GM19035 (cell line): ENCODE data around the gene FAM110D.

Source experiments
- ATAC-seq: cut with Tn5 transposase; IDR thresholded peaks from one replicate; pipeline ENCODE4 v1.9.1; 2021; ENCODE audit not compliant: unreplicated experiment

Gene FAM110D

DNA sequence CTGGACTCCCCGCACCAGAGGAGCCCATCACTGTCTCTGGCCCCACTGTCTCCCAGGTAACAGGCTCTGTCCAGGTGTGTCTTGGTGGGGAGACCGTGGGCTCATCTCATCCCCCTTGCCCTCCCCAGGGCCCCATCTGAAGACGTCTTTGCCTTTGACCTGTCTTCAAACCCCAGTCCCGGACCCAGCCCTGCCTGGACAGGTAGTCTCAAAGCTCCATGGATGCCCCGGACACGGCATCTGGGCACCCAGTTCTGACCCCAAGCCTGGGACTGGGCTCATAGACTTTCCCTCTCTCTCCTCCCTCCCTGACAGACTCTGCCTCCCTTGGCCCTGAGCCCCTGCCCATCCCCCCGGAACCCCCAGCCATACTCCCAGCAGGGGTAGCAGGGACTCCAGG lies 25.2 kb downstream of the FAM110D start:
- ATAC-seq: no peak

DNA sequence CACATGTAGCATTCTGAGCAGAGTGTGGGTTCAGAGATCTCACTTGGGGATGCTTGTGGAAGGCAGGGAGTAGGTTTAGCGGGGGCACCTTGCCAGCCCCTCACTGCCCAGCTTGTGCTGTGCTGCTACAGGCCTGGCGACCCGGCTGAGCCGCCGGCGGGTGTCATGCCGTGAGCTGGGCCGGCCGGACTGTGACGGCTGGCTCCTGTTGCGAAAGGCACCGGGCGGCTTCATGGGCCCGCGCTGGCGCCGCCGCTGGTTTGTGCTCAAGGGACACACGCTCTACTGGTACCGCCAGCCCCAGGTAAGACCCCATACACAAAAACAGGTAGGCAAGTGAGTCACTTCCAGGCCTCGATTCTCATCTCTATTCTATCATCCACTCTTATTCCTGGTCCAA lies 26.0 kb downstream of the FAM110D start:
- no peak for ATAC-seq

DNA sequence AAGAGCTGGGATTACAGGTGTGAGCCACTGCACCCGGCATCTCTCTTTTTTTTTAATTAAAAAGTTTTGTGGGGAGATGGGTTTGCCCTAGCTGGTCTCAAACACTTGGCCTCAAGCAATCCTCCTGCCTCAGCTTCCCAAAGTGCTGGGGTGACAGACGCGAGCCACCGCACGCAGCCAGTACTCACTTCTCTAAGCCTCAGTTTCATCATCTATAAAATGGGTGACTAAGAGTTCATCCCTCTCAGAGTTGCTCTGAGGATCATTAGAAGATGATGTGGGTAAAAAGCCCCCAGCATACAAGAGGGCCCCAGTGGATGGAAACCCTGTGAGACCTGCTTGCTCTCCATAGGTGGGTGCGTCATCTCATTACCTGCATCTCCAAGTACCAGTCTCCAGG lies 29.0 kb downstream of the FAM110D start:
- no peak for ATAC-seq

DNA sequence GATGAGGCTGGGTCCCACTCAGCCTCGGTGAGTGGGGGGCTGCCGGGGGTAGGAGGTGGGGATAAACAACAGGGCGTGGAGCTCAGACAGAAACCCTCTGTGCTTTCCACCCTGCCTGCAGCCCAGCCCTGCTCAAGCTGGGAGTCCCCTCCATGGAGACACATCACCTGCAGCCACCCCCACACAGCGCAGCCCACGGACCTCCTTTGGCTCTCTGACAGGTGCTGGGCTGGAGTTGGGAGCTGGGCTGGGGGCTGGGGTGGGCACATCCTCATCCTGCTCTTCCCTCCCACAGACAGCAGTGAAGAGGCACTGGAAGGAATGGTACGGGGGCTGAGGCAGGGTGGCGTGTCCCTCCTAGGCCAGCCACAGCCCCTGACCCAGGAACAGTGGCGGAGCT lies 29.6 kb downstream of the FAM110D start:
- no peak for ATAC-seq

DNA sequence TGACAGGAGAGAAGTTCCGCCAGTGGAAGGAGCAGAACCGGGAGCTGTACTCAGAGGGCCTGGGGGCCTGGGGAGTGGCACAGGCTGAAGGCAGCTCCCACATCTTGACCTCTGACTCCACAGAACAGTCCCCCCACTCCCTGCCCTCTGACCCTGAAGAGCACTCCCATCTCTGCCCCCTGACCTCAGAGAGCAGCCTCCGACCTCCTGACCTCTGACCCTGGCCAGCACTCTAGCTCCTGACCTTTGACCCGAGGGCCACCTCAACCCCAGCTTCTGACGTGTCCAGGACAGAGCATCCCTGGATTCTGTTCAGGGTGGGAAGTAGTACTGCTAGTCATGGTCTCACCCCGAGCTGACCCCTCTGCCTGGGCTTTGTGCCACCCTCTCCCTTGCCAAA lies 30.5 kb downstream of the FAM110D start:
- no peak for ATAC-seq

DNA sequence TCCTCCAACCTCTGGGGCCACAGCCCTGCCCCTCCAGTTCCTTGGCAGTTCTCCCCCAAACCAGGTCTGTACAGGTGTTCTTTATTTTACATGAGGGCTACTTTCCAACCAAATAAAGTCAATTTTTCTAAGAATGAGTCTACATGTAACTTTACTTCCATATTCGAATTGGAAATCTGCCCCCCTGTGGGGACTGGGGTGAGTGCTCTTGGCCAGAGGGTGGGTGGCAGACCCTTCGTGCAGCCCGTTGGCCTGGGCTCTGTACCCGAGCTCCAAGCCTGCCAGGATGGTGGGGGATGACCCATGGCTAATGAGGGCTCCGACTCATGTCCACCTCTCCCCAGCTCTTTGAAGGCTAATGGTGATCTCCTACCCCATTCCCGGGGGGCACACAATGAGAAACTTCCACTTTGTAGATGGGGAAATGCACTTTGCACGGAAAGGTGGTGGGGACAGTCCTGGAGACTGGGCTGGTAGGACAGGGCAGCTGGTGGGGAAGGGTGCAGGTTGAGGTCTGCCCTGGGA lies 30.9 kb downstream of the FAM110D start:
- no peak for ATAC-seq

DNA sequence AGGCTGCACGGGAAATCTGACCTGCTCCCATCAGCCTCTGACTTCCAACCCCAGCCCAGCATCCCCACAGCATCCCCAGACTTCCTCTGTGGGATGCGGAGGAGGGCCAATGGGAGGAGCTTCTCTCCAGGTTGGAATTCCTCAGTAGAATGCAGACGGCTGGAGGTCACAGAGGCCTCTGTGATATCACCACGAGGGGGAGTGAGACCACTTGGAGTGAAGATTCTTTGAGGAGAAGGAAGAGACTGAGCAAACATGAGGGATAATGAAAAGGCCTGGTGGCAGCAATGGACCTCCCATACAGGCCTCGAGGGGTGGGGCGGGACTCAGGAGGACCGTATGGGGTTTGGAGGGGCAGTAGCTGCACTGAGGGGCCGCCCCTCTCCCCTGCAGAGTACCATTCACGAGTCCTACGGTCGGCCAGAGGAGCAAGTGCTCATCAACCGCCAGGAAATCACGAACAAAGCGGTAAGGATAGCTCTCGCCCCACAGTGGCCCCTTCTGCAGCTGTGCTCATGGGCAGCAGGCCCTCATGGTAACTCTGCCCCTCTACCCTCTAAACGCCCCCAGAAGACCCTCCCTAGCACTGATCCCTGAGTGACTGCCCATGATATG lies 31.6 kb downstream of the FAM110D start, which contains the start of gene CATSPER4:
CATSPER4 (plus strand) TSS at position 230 of the 615 bp plus-strand sequence; CDS start at position 256, 26 bp downstream.
- no peak for ATAC-seq

DNA sequence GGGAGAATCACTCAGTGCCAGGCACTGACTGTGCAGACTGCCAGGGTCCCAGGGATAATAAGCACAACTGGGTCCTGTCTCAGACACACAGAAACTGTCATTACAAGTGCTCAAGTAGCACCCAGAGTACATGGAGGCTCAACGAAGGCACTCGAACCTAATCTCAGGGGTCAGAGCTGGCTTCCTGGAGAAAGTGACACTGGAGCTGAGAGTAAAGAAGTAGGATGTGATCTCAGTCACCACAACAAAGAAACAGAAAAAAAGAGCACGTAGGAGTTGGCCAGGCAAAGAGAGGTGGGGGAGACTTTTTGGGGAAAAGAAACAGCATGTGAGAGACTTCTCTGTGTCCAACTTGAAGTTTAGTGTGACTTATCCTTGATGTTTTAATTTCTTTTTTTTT lies 32.9 kb downstream of the FAM110D start:
- no peak for ATAC-seq

DNA sequence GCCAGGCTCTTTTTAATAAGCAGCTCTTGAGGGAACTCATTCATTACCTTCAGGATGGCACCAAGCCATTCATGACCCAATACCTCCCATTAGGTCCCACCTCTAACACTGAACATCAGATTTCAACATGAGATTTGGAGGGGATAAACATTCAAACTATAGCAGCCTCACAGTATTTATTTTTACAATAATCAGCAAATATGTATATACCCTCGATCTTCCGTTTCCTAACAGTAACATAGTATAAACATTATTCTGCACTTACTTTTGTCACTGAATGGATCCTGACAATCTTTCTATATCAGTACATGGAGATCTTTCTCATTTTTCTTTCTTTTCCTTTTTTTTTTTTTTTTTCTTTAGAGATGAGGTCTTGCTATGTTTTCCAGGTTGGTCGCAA lies 36.9 kb downstream of the FAM110D start:
- no peak for ATAC-seq

DNA sequence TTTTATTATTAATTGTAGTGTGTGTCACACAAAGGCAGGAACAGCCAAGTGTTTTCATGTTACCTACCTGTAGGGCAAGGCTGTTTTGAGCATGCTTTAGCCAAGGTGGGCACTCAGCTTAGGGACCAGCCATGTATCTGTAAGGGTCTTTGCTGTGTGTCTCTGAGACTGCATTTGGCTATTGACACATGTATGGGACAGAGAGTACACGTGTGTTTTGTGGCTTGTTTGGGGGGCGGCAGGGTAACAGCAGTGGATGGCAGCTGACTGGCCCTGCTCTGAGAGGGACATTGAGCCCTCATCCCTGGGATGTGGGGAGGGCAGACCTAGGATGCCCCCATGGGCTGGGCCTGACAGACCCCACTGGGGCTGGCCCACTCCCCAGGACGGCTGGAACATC lies 38.4 kb downstream of the FAM110D start:
- ATAC-seq: no peak

DNA sequence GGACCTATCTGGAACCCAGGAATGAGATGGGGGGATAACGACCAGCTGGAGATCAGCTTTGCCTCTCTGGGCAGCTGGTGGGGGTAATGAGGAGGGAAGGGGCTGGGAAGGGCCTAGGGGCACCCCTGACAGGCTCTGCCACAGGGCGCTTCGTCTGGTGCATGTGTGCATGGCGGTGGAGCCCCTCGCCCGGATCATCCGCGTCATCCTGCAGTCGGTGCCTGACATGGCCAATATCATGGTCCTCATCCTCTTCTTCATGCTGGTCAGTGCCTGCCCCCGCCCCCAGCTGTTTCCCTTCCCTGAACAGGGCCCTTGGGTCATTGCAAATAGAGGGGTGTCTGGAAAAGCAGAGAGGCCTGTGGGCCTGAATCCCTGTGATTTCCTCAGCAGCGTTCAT lies 38.9 kb downstream of the FAM110D start:
- no peak for ATAC-seq

DNA sequence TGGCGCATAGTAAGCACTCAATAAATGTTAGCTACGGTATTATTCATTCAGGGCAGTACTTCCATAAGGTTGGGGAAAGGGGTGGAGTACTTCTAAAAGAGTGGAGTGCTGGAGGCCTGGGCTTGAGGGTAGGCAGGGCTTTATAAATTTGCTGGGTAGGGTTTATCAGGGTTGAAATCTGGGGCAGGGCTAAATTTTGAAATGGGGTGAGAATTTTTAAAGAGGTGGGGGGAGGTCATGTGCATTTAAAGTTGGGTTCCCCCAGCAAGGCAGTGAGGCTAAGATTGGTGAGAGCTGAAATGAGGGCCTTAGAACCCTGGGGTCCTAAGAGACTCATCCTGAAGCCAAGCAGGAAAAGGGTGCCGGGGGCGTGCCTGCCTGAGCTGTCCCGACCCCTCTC lies 41.5 kb downstream of the FAM110D start:
- ATAC-seq: no peak

DNA sequence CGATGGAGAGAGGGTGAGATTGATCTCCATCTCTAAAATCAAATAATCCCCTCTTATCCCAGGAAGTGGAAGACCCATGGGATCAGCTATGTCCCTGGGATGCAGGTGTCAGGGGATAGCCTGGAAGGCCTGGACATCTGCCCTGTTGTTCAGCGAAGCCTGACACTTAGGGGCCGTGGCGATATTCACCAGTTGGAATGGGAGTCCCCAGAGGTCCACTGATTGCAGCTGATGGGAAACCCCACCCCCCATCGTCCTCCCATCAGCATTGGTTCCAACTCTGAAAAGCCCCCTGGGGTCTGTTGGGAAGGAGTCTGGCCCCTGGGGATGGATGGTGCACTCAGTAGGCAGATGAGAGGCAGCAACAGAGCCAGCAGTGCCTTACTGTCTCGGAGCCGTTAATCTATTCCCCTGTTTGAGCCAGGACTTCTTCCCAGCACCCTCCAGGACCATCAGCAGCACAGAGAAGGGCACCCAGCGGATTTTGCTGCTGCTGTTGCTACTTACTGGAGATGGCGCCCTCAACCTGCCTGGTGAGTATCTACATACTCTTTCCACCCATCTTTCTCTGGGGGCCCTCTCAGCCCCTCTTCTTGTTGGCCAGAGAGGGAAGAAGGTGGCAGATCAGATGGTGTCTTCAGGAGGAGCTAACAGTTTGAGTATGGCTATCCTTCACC lies 44.9 kb downstream of the FAM110D start:
- no peak for ATAC-seq

DNA sequence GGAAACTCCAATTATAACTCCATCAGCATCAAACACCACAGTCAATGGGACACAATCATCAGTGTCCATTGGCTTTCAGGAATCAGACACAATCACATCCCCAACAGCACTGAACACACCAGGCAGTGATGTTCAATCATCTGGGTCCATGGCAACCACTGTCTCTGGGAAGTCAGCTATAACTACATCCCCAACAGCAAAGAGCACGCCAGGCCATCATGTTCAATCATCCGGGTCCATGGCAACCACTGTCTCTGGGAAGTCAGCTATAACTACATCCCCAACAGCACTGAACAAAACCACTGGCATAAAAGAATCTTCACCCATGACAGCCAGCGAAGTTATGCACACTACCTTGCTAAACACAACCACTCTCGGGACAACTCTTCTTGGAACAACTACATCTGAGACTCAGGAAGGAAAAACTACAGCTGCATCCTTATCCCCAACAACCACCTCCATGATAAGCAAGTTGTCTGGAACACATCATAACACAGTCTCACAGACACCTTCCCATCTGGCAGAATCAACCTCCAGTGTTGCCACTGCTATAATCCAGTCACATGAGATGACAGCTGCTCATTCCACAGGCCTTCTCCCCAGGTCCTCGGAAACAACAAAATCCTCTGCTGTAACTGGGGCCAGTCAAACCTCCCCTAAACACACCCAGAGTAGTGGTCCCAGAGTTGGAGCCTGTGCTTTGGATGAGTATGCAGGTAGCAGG lies 51.4 kb downstream of the FAM110D start:
- no peak for ATAC-seq

DNA sequence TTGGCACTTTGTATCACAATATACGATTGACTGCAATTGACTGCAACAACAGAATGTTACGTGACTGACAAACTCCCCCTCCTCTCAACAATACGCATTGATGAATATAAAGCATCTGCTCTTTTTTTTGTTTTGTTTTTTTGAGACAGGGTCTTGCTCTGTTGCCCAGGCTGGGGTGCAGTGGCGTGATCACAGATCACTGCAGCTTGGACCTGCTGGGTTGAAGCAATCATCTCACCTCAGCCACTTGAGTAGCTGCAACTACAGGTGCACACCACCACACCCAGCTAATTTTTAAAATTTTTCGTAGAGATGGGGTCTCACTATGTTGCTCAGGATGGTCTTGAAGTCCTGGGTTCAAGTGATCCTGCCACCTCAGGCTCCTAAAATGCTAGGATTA lies 53.8 kb downstream of the FAM110D start:
- ATAC-seq: no peak

DNA sequence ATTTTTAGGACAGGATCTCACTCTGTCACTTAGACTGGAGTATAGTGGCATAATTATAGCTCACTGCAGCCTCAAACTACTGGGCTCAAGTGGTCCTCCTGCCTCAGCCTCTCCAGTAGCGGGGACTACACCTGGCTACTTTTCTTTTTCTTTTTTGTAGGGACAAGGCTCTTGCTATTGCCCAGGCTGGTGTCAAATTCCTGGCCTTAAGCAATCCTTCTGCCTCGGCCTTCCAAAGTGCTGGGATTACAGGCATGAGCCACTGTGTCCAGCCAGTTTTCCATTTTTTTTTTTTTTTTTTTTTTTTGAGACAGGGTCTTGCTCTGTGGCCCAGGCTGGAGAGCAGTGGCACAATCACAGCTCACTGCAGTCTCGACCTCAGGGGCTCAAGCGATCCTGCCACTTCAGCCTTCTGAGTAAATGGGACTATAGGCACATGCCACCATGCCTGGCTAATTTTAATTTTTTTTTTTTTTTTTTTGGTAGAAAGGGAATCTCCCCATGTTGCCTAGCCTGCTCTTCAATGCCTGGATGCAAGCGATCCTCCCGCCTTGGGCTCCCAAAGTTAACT lies 54.5 kb downstream of the FAM110D start:
- ATAC-seq: no peak
